Measurements from ENCODE around the gene SLC2A4RG. TPM values are rescaled to one million over a fixed set of nuclear protein-coding genes. Genes with fewer than 3 reads are reported as not detected.
"Not testable (repeated sequence)": the region's sequence is repeated elsewhere in the genome, so short reads cannot be mapped to it uniquely, and the experiment has no call there.

SLC2A4RG gene
- total RNA-seq, 2 donors from 2014 or later: 21.0 to 31.1 TPM

DNA sequence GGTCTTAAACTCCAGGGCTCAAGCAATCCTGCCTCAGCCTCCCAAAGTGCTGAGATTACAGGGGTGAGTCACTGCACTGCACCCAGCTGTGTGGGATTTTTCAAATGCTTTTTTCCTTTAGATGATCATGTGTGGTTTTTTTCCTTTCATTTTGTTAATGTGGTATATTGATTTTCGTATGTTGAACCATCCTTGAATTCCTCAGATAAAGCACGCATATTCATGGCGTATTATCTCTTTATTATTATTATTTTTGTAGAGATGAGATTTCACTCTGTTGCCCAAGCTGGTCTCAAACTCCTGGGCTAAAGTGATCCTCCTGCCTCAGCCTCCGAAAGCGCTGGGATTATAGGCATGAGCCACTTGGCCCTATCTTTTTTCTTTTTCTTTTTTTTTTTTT is 24.7 kb upstream of the SLC2A4RG start:
- peaks cover 31 to 39% of the 10 kb centered on the region in 2 donors for H3K4me1 Mint-ChIP-seq (ENCODE audit: low read depth in 2 of 2)

DNA sequence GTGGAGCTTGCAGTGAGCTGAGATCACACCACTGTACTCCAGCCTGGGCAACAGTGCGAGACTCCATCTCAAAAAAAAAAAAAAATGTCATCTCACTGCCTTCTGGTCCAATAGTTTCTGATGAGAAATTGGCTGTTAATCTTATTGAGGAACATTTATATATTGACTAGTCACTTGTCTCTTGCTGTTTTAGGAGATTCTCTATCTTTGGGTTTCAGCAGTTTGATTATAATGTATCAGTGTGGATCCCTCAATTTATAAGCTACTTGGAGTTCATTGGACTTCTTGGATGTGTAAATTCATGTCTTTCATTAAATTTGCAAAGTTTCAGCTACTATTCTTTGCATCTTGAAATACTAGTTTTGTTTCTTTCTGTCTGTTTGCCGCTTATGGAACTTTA is 20.6 kb upstream of the SLC2A4RG start:
- Mint-ChIP-seq H3K27me3 (no peaks in the 10 kb centered on the region), H3K4me1 (ENCODE audit: low read depth in 2 of 2) (peaks cover 14 to 27% of the 10 kb centered on the region in 2 donors), H3K9me3 (peaks cover 3% of the 10 kb centered on the region), H3K4me3 (no peak overlapping the region), H3K36me3 (peaks cover 20% of the 10 kb centered on the region), H3K27ac (no peak overlapping the region)
- no peak for ATAC-seq
- DNase-seq (ENCODE audit: low spot score): no peak

More for the DNA sequence above, 24.7 kb upstream of the SLC2A4RG start:
- no peak for ATAC-seq
- Mint-ChIP-seq H3K4me3 (no peak overlapping the region), H3K9me3 (peaks cover 5% of the 10 kb centered on the region), H3K27ac (no peak overlapping the region), H3K36me3 (peaks cover 39% of the 10 kb centered on the region), H3K27me3 (no peaks in the 10 kb centered on the region)
- no peak for DNase-seq (ENCODE audit: low spot score)

DNA sequence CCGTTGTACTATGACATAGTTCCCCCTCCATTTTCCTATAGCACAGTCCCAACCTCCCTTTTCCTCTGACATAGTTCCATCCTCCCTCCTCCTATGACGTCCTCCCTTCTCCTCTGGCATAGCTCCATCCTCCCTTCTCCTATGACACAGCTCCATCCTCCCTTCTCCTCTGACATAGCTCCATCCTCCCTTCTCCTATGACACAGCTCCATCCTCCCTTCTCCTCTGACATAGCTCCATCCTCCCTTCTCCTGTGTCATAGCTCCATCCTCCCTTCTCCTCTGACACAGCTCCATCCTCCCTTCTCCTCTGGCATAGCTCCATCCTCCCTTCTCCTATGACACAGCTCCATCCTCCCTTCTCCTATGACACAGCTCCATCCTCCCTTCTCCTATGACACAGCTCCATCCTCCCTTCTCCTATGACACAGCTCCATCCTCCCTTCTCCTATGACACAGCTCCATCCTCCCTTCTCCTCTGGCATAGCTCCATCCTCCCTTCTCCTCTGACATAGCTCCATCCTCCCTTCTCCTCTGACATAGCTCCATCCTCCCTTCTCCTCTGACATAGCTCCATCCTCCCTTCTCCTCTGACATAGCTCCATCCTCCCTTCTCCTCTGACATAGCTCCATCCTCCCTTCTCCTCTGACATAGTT is 16.5 kb upstream of the SLC2A4RG start:
- H3K27me3 Mint-ChIP-seq; DNase-seq (ENCODE audit: low spot score); H3K27ac Mint-ChIP-seq; H3K9me3 Mint-ChIP-seq; ATAC-seq; H3K4me3 Mint-ChIP-seq: not testable (repeated sequence)
- H3K36me3 Mint-ChIP-seq: peaks cover 19% of the 10 kb centered on the region
- peaks cover 15 to 19% of the 10 kb centered on the region in 2 donors for H3K4me1 Mint-ChIP-seq (ENCODE audit: low read depth in 2 of 2)

DNA sequence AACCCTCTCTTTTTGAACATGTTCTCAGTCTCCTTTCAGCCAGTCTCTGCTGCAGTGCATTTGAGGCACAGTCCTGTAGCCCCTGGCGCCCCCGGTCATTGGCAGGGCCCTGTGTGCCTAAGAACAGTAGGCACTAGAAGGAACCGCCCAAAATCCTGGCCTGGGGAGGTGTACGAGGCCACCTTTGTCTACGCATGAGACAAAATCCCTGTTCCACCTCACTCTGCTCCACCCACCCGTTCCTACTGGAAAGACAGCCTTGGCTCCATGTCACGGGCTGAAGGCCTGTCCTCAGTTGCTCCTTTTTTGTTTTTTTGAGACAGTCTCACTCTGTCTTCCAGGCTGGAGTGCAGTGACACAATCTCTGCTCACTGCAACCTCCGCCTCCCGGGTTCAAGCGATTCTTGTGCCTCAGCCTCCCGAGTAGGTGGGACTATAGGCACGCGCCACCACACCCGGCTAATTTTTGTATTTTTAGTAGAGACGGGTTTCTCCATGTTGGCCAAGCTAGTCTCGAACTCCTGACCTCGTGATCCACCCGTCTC is 9.3 kb upstream of the SLC2A4RG start:
- not testable (repeated sequence) for DNase-seq (ENCODE audit: low spot score); H3K36me3 Mint-ChIP-seq; H3K9me3 Mint-ChIP-seq; ATAC-seq; H3K4me3 Mint-ChIP-seq; H3K27me3 Mint-ChIP-seq; H3K27ac Mint-ChIP-seq
- peaks cover 24 to 31% of the 10 kb centered on the region in 2 donors for H3K4me1 Mint-ChIP-seq (ENCODE audit: low read depth in 2 of 2)

DNA sequence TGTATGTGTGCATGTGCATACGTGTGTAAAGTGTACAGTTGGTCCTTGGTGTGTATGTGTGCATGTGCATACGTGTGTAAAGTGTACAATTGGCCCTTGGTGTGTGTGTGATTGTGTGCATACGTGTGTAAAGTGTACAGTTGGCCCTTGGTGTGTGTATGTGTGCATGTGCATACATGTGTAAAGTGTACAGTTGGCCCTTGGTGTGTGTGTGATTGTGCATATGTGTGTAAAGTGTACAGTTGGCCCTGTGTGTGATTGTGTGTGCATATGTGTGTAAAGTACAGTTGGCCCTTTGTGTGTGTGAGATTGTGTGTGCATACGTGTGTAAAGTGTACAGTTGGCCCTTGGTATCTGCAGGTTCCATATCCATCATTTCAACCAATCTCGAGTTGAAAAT is 8.2 kb upstream of the SLC2A4RG start:
- Mint-ChIP-seq H3K4me3 (no peak overlapping the region), H3K4me1 (ENCODE audit: low read depth in 2 of 2) (peaks cover 33 to 41% of the 10 kb centered on the region in 2 donors), H3K27ac (no peak overlapping the region), H3K27me3 (no peaks in the 10 kb centered on the region), H3K9me3 (no peaks in the 10 kb centered on the region), H3K36me3 (no peaks in the 10 kb centered on the region)
- no peak for ATAC-seq
- DNase-seq (ENCODE audit: low spot score): no peak

DNA sequence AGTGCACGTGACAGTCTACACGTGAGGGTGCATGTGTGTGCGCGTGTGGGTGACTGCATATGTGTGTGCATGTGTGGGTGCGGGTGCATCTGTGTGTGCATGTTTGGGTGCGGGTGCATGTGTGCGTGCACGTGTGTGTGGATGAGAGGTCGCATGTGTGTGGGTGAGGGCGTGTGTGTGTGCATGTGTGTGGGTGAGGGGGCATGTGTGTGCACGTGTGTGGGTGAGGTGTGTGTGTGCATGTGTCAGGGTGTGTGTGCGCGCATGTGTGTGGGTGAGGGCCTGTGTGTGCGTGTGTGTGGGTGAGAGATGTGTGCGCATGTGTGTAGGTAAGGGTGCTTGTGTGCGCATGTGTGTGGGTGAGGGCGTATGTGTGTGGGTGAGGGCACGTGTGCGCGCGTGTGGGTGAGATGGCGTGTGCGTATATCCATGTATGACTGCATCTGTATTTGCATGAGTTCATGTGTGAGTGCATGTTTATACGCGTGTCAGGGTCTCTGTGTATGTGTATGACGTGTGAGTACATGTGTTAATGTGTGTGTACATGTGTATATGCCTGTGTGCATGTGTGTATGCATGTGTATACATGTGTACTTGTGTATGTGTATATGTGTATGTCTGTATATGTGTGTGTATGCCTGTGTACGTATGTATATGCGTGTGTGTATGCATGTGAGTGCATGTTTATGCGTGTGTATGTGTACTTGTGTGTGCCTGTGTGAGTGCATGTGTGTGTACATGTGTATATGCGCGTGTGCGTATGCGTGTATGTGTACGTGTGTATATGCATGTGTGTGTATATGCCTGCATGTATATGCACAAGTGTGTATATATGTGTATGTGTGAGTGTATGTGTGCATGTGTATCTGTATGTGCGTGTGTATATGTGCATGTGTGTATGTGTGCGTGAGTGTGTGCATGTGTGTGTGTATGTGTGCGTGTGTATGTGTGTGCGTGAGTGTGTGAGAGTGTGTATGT is 7.2 kb upstream of the SLC2A4RG start:
- no peaks in the 10 kb centered on the region for H3K27me3 Mint-ChIP-seq
- H3K4me3 Mint-ChIP-seq: no peak overlapping the region
- H3K9me3 Mint-ChIP-seq: no peaks in the 10 kb centered on the region
- no peak for DNase-seq (ENCODE audit: low spot score)
- no peak overlapping the region for H3K27ac Mint-ChIP-seq
- peaks cover 33 to 36% of the 10 kb centered on the region in 2 donors for H3K4me1 Mint-ChIP-seq (ENCODE audit: low read depth in 2 of 2)
- no peaks in the 10 kb centered on the region for H3K36me3 Mint-ChIP-seq
- no peak for ATAC-seq

DNA sequence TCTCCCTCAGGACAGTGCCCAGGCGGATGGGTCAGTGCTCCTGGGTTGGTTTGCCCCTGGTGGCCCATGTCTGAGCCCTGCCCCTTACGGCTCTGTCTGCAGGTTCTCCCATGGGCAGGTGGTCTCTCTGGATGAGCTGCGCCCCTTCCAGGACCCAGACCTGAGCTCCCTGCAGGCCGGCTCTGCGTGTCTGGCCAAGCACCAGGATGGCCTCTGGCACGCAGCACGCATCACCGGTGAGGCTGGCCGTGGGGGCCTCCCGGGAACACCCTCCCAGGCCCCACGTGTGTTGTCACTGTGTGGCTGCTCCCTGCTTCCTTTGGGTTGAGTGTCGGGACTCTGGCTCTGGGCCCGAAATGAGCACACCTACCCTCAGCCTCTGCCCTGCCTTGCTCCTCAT is 6.5 kb upstream of the SLC2A4RG start:
- no peak overlapping the region for H3K4me3 Mint-ChIP-seq
- H3K4me1 Mint-ChIP-seq (ENCODE audit: low read depth in 2 of 2): peaks cover 26 to 35% of the 10 kb centered on the region in 2 donors
- no peaks in the 10 kb centered on the region for H3K36me3 Mint-ChIP-seq
- no peak overlapping the region for H3K27ac Mint-ChIP-seq
- H3K9me3 Mint-ChIP-seq: no peaks in the 10 kb centered on the region
- no peak for ATAC-seq
- peak; percentile 37 for DNase-seq (ENCODE audit: low spot score)
- no peaks in the 10 kb centered on the region for H3K27me3 Mint-ChIP-seq

DNA sequence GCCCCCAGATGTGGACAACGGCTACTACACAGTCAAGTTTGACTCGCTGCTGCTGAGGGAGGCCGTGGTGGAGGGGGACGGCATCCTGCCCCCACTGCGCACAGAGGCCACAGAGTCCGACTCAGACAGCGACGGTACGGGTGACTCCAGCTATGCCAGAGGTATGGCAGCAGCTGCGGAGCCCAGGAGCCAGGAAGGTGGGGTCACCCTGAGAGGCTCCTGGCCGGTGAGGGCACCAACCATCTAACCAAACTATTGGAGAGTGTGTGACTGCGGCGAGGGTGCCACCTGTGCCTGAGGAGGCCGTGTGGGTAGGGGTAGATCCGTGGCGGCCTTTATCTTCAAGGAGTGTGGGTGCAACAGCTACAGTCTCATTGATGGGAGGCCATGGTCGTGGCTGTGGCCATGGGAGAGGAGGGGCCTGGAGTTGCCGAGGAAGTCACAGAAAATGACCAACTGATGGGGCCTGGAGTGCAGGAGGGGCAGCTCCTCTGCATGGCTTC is 5.9 kb upstream of the SLC2A4RG start:
- no peak overlapping the region for H3K4me3 Mint-ChIP-seq
- peaks cover 21 to 30% of the 10 kb centered on the region in 2 donors for H3K4me1 Mint-ChIP-seq (ENCODE audit: low read depth in 2 of 2)
- no peaks in the 10 kb centered on the region for H3K27me3 Mint-ChIP-seq
- no peak for DNase-seq (ENCODE audit: low spot score)
- H3K27ac Mint-ChIP-seq: no peak overlapping the region
- H3K36me3 Mint-ChIP-seq: no peaks in the 10 kb centered on the region
- ATAC-seq: no peak
- no peaks in the 10 kb centered on the region for H3K9me3 Mint-ChIP-seq

DNA sequence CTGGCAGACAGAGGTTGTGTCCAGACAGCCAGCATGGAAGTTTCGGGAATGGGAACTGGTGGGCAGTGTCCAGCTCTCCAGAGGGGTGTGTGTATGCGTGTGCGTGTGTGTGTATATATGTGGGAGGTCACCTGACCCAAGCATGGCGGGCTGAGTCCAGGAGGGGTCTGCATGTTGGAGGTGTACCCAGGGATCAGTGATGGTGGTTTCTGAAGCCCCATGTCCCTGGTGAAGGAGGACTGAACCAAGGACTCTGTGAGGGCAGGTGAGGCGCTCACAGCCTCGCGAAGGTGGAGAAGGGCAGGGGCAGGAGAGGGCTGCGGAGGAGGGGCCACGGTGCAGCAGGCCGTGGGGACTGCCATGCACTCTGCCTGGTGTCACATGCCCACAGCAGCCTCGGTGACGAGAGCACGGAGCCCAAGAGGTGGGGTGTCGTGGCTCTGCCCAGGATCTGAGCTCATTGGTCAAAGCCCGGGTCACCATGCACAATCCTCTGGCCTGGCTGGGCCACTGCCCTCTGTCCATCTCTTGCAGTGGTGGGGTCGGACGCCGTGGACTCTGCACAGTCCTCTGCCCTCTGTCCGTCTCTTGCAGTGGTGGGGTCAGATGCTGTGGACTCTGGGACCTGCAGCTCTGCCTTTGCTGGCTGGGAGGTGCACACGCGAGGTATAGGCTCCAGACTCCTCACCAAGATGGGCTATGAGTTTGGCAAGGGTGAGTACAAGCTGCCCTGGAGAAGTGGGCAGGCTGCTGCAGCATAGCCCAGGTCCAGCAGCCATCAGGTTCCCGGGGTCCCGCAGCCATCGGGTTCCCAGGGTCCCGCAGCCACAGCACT is 5.2 kb upstream of the SLC2A4RG start:
- no peak for DNase-seq (ENCODE audit: low spot score)
- no peaks in the 10 kb centered on the region for H3K9me3 Mint-ChIP-seq
- H3K4me1 Mint-ChIP-seq (ENCODE audit: low read depth in 2 of 2): peaks cover 16 to 26% of the 10 kb centered on the region in 2 donors
- H3K36me3 Mint-ChIP-seq: no peaks in the 10 kb centered on the region
- H3K4me3 Mint-ChIP-seq: no peak overlapping the region
- H3K27ac Mint-ChIP-seq: no peak overlapping the region
- H3K27me3 Mint-ChIP-seq: no peaks in the 10 kb centered on the region
- no peak for ATAC-seq

DNA sequence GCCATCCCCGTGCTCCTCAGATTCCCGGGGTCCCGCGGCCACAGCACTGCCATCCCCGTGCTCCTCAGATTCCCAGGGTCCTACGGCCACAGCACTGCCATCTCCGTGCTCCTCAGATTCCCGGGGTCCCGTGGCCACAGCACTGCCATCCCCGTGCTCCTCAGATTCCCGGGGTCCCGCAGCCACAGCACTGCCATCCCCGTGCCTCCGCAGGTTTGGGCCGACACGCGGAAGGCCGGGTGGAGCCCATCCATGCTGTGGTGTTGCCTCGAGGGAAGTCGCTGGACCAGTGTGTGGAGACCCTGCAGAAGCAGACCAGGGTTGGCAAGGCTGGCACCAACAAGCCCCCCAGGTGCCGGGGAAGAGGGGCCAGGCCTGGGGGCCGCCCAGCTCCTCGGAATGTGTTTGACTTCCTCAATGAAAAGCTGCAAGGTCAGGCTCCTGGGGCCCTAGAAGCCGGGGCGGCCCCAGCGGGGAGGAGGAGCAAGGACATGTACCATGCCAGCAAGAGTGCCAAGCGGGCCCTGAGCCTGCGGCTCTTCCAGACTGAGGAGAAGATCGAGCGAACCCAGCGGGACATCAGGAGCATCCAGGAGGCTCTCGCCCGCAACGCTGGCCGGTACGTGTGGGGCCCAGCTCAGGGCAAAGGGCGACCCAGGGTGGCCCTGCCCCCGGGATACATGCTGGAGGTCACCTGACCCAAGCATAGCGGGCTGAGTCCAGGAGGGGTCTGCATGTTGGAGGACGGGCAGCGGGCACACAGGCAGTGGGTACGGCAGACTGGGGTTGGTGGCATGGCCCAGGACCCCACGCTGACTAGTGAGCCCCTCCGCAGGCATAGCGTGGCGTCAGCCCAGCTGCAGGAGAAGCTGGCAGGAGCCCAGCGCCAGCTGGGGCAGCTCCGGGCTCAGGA is 4.4 kb upstream of the SLC2A4RG start:
- H3K4me1 Mint-ChIP-seq (ENCODE audit: low read depth in 2 of 2): peaks cover 12 to 23% of the 10 kb centered on the region in 2 donors
- H3K36me3 Mint-ChIP-seq: no peaks in the 10 kb centered on the region
- H3K9me3 Mint-ChIP-seq: no peaks in the 10 kb centered on the region
- no peak for DNase-seq (ENCODE audit: low spot score)
- no peaks in the 10 kb centered on the region for H3K27me3 Mint-ChIP-seq
- H3K4me3 Mint-ChIP-seq: no peak overlapping the region
- ATAC-seq: no peak
- peak overlapping the region in 1 of 2 donors; percentile 53 for H3K27ac Mint-ChIP-seq

DNA sequence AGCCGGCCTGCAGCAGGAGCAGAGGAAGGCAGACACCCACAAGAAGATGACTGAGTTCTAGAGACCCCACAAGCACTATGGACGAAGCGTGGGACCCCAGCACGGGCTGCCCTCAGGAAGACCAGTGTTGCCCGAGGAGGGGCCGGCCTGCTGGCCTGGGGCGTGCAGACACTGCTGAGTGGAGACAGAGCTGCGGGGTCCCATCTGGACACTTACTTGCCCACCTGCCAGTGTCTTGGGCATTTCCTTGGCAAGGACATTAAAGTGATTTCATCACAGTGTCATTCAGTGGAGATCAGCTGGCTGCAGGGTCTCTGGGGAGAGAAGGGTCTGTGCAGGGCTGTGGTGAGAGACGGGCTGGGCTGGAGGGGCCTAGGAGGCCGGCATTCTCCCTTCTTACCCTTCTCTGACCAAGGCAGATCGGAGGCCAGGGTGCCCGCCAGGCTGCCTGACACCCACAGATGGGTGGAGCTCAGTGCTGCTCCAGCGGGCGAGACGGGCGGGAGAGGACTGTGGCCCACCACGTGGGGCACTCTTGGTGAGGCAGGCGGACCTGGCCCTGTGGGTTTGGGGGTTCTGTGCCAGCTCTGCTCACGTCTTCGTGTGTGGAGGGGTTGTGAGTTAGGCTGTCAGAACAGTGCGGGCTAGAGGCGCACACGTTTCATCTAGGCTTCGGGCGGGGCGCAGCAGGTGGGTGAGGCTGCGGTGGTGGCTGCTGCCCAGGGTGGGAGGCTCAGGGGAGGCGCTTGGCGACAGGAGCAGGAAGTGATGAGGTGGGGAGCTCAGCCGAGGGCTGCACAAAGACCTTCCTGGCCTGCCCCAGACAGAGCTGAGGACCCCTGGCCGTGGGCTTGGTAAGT is 3.5 kb upstream of the SLC2A4RG start, which contains the start of gene LIME1:
TSS of gene LIME1 (plus strand) at position 806 of the 860 bp plus-strand sequence. CDS start 886 bp downstream, outside the sequence.
- Mint-ChIP-seq H3K36me3 (no peaks in the 10 kb centered on the region), H3K4me3 (peak within 1 kb of the TSS; percentile 69), H3K27me3 (no peaks in the 10 kb centered on the region), H3K27ac (peak within 1 kb of the TSS in 1 of 2 donors; percentile 53), H3K4me1 (ENCODE audit: low read depth in 2 of 2) (peaks cover 12 to 23% of the 10 kb centered on the region in 2 donors), H3K9me3 (no peaks in the 10 kb centered on the region)
- no peak for DNase-seq (ENCODE audit: low spot score)
- ATAC-seq: peak in 1 of 2 donors; percentile 5
